ENCODE measurements around the gene KRTAP10-3.

The KRTAP10-3 gene

DNA sequence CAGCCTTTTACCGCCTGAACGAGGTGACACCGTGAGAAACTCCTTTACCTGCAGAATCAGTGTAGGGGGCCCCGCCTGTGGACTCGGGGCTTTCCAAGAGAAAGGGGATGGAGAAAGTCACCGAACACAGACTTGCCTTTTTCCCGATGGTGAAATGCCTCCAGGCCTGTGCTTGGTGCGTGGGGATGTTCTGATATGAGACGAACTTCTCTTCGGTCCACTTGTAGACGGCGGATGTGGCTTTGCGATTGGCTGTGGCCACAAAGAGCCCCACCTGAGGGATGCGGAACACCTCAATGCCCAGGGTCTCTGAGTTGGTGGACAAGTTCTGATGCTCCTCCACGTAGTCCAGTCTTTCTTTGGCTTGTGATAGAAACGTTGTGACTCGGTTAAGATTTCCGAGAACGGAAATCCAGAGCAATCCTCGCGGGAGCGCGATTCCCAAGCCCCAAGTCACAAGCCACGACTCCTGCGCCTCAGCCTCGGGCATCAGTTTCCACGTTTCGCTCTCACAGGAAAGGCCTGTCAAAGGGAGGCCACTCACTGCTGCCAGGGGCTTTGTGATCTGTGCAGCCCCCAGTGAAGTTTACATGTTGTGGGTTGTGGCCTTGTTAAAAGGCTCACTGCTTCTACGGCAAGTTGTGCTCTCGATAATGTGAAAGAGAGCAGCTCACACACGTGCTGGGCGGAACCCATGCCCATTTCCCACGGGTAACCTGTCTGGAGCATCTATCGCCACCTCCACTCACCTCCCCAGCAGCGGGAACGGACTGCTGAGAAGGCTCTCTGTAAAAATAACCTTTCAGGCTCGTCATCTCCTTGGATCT, 31.2 kb downstream of the KRTAP10-3 start:
- no peak for DNase-seq

DNA sequence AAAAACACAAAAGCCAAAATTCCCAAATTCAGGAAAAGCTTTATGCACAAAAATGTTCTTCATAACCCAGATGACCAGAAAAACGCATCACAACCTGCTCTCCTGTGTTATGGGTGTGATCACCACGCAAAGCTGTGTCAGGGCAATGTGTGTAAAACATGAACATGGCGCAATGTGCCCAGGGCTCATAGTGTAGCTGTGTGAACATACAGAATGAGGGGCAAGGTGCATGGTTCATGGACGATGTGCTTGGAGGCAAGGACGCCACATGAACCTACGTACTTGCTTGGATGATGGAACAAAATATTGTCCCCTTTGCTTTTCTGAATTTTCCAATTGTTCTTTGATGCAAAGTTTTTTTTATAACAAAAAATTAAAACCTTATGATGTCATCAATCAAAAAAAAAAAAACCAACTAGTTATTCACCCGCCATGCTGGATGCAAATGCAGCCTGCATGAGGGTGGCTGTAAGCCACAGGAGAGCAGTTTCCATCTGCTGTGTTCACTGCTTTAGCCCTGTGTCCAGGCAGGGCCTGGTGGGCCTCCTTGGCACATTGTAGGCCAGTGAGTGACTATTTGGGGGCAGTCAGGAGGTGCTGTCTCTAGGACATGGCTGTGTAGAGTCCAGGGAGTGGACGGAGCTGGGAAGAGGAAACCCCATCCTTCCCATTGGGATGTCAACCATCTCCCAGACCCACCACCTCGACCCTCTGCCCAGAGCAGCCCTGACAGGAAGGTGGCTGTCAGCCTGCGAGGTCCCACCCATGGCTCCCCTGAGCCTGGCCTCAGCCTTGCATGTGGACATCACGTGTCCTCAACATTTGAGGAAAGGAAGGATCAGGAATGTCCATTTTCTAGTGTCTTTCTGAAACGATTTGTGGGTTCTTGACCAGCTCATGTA, 32.2 kb downstream of the KRTAP10-3 start:
- no peak for DNase-seq

DNA sequence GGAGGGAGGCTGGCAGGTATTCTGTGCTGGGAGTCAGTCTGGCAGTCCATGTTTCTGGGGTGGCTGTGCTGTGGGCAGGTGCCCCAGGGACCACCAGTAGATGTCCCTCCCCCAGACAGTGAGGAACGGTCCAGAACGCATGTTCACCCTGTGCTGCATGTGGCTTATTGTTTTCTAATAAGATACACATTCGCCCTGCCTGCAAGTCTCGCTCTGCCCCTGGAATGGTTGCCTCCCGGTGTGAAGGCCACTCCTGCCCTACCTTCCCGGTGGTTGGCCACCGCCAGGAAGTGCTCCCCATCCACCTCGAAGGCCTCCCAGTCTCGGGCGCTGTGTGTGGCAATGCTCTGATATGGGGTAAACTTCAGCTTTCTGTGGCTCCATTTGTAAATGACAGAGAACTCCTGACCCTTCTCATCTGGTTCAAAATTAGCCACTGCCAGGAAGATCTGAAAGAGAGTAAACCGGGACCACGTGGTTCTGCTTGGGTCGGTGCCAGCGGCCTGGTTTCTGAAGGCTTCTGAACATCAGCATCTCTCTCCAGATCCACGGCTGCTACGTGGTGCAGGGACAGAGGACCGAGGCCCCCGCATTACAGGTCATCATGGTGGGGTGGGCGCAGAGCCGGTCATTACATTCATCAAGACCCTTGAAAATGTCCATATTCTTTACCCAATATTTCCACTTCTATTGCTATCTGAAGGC, 33.1 kb downstream of the KRTAP10-3 start:
- DNase-seq: no peak

DNA sequence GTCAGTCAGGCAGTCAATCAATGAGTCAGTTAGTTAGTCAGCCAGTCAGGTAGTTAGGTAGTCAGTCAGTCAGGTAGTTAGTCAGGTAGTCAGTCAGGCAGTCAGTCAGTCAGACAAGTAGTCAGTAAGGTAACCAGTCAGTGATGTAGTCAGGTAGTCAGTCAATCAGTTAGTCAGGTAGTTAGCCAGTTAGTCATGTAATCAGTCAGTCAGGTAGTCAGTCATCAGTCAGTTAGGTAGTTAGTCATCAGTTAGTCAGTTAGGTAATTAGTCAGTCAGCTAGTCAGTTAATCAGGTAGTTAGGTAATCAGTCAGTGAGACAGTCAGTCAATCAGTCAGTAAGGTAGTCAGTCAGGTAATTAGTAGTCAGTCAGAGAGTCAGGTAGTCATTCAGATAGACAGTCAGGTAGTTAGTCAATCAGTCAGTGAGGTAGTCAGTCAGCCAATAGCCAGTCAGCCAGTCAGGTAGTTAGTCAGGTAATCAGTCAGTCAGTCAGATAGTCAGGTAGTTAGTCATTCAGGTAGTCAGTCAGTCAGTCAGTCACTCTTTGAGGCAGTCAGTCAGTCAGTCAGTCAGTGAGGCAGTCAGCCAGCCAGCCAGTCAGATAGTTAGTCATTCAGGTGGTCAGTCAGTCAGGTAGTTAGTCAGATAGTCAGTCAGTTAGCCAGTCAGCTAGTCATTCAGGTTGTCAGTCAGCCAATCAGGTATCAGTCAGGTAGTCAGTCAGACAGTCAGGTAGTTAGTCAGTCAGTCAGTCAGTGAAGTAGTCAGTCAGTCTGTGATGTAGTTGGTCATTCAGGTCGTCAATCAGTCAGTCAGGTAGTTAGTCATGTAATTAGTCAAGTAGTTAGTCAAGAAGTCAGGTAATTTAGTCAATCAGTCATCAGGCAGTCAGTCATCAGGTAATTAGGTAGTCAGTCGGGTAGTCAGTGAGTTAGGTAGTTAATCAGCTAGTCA, 33.9 kb downstream of the KRTAP10-3 start:
- no peak for DNase-seq

DNA sequence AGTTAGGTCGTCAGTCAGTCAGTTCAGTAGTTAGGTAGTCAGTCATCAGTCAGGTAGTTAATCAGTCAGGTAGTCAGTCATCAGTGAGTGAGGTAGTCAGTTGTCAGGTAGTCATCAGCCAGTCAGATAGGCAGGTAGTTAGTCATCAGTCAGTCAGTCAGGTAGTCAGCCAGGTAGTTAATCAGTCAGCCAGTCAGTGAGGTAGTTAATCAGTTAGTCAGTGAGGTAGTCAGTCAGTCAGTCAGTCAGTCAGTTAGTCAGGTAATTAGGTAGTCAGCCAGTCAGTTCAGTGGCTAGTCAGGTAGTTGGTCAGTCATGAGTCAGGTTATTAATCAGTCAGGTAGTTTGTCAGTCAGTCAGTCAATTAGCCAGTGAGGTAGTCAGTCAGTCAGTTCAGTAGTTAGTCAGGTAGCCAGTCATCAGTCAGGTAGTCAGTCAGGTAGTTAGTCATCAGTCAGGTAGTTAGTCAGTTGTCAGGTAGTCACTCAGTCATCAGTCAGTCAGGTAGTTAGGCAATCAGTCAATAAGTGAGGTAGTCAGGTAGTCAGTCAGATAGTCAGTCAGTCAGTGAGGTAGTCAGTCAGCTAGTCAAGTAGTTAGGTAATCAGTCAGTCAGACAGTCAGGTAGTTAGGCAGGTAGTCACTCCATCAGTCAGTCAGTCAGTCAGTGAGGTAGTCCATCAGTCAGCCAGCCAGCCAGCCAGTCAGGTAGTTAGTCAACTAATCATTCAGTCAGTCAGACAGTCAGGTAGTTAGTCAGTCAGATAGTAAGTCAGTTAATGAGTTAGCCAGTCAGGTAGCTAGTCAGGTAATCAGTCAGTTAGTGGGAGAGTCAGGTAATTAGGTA, 34.8 kb downstream of the KRTAP10-3 start:
- DNase-seq: no peak

DNA sequence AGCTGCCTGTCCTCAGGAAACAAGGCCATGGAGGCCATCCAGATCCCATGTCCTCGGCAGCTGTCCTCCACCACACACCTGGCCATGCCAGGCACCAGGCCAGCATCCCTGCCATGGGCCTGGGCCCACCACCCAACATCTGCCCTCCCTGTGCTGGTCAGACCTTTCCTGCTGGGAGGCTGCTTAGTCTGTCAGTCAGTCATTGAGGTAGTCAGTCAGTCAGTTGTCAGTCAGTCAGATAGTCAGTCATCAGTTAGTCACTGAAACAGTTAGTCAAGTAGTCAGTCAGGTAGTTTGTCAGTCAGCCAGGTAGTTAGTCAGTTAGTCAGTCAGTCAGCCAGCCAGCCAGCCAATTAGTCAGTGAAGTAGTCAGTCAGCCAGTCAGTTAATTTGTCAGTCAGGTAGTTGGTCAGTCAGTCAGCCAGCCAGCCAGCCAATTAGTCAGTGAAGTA, 35.8 kb downstream of the KRTAP10-3 start:
- DNase-seq: no peak

DNA sequence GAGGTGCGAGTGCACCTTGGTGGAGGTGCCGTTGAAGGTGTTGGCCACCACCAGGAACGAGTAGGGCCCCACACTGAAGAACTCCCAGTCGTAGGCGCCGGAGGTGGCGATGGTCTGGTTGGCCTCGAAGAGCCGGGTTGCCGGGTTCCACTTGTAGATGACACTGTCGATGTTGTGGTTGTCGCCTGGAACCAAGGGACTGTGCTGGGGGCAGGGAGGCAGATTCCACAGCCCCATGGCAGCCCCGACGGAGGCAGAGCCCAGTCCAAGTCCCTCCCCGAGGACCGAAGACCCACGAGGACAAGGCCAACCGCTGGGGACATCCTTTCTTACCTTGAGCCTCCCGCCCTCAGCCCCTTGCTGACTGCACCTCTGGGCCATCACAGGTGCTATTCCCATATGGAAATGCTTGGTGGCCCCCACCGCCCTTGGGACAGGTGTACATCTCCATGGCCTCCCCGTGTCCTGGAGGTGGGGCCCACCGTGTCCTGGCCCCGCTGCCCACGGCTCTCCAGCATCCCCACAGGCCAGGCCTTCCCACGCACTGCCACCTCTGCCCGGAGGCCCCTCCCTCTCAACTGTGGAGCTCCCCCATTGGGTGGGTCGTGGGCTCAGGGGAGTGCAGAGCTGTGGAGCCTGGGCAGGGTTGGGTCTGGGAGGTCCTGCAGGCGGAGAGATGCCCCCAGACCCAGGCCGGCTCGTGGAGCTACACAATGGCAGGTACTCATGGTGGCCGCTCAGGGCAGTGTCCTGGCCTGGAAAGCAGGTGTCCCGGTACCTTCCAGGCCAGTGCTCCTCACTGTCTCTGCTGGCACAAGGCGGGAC, 36.5 kb downstream of the KRTAP10-3 start:
- DNase-seq: no peak

DNA sequence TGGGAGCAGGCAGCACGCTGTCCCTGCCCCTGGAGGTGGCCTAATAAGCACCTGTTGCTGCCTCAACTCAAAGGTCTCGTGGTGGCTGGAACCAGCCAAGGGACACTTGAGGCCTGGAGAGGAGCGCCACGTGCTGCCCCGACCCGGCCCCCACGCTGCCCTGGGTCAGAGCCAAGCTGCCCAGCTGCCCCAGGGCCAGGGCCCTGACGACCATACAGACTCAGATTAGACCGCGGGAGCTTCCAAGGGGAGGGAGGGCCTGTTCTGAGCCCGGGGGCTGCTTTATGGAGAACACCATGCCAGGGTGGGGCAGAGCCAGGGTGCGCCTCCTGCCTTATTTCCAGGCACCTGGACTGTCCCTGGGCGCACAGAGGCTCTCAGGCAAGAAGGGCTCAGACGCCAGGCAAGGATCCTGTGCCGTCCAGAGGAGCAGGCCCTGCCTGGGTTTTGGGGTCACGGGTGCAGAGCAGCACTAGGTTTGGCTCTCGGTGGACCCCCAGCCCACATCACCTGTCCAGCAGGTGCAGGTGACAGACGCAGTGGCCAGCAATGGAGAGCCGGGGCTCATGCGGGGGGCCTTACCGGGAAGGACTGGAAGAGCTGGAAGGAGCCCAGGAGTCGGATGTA, 37.2 kb downstream of the KRTAP10-3 start:
- no peak for DNase-seq

DNA sequence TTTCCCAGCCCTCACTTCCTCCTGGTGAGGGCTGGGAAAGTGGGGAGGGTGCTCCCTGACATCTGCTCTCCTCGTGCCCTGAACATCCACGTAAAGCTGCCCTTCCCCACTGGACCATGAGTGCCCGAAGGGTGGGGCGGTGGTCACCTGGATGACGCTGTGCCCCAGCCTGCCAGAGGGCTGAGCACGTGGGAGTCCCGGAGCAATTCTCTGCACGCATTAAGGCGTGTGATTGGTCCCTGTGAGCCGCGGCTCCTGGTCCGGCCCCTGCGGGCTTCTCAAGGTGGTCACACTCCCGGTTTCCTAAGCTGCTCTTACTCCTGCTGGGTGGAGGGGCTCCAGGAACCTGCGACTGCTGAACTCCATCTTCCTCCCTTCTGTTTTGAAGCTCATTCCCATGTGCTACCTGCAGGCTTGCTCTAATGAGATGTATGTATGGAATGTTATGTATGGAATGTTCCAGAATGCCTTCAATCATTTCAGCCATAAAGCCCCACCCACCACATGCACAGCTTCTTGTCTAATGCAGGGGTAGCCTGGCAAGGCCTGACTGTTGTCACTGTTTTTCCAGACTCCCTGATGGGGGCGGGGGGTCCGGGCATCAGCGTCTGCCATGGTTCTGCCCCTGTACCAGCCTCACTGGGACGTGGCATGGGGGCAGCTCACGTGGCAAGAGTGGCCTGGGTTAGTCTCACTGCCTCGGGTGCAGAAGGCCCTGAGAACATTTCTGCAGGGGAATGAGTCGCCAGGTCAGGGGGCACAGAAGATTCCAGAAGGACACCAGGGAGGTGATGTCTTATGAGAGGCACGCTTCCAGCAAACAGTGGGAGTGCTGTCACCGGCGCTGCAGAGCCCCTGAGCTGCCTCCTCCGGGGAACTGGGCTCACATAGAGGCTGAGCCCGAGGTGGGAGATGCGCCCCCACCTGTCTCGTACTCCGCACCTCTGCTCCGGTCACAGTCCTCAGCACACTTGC, 38.0 kb downstream of the KRTAP10-3 start:
- DNase-seq: no peak

DNA sequence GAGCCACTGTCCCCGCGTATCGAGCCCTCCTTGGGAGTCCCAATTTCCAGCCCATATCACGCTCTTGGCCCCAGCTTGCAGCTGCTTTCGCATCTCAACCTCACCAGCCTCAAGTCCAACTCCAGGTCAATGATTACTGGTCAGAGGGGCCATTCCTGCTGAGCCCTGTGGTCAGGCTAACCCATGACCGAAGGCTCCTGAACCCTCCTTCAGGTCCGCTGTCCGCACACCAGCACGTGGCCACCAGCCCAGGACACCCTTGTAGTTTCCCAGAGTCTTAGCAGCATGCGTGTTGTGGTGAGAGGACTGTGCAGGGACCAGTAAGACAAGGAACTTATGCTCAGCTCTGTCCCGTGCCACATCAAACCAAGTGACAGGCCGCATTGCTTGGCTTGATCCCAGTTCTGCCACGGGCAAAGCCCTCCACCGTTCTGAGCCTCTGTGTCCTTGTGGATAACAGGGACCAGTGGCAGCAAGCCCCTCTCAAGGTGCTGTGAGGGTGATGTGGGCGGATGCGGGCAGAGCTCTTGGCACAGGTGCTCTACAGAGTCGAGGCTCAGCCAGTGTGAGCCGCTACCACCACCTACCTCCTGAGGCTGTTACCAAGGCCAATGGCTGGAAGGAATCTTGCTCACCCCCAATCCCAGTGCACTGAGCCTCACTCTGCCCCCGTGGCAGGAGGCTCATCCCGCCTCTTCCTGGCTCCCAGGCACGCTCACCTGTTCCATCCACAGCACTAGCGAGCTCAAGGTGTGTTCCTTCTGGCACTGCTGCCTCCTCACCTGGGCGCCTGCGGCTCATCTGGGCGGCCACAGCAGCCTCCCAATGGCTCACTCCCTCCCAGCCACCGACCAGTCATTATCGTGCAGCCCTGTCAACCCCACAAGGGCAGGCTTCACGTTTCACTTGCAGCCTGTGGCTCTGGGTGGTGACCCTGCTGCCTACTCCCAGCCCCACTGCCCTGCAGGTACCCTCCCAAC, 39.0 kb downstream of the KRTAP10-3 start:
- no peak for DNase-seq

DNA sequence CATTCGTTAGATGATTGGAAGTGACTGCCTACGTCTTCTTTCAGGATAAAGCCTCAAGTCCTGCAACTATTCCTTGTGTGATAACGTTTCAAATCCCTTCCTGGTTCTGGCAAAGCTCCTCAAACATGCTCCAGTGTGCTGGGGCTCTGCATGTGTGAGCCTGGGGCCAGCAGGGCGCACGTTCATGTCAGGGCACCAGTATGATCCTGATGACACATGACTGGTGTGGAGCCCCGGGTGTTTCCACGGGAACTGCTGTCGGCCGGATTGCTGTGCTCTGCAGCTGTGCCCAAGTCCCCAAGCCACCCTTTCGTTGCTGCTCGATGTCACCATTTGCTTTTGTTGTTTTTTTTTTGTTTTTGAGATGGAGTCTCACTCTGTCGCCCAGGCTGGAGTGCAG, 39.9 kb downstream of the KRTAP10-3 start:
- DNase-seq: no peak

DNA sequence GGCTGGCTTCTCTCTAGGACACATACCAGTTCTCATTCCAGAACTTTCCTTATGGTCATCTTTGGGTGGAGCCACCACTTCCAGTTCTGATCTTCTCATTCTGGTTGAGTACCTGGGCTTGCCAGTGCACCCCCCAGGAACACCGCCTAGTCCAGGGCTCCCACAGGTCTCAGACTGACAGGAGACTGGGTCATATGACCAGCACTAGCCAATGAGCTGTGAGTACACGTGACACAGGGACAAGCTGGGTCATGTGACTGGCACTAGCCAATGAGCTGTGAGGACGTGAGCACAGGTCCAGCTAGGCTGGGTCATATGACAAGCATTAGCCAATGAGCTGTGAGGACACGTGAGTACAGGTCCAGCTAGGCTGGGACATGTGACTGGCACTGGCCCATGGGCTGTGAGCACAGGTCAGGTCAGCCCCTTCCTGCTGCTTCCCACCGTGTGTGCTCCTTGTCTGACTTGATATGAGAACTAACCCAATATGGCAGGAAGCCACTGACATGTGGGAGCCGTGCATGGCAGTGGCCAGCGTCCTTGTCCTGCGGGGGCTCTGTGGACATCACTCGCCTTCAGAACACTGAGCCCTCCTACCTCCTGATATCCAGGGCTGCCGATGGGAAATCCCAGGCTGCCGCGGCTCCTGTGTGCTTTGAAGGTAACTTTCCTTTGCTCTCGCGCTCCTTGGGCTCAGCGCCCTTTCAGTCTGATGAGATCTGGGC, 41.3 kb downstream of the KRTAP10-3 start:
- no peak for DNase-seq

DNA sequence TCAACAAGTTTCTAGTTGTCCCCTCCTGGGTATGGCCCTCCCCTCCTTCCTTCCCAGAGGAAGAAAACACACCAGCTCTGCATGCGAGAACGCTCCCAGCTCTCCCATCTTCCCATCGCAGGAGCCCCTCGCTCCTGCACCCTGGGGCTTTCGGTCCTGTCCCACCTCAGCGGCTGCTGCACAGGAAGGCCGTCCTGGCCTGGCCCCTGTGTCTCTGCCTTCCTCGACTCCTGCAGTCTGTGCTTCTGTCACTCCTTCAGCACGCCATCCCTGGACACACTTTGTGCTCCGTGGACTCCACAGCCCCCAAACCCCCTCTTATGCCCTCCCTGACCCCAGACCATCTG, 41.8 kb downstream of the KRTAP10-3 start:
- no peak for DNase-seq

DNA sequence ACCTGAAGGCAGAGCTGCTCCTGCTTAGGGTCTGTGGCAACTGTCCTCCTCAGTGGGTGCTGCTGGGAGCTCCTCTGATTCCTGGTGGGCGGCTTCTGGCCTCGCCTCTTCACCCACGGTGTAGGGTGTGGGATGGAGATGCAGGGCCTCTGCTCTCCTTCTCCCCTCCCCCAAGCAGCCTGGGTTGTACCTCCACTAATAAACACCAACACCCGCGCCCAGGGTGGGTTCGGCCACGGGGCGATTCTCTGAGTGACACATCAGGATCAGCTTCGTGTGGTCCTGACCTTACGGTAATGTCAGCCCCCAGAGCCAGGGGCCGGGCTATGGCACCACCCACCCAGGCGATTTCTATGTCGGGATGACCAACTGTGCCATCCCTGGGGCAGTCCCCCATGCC, 42.3 kb downstream of the KRTAP10-3 start:
- DNase-seq: no peak

DNA sequence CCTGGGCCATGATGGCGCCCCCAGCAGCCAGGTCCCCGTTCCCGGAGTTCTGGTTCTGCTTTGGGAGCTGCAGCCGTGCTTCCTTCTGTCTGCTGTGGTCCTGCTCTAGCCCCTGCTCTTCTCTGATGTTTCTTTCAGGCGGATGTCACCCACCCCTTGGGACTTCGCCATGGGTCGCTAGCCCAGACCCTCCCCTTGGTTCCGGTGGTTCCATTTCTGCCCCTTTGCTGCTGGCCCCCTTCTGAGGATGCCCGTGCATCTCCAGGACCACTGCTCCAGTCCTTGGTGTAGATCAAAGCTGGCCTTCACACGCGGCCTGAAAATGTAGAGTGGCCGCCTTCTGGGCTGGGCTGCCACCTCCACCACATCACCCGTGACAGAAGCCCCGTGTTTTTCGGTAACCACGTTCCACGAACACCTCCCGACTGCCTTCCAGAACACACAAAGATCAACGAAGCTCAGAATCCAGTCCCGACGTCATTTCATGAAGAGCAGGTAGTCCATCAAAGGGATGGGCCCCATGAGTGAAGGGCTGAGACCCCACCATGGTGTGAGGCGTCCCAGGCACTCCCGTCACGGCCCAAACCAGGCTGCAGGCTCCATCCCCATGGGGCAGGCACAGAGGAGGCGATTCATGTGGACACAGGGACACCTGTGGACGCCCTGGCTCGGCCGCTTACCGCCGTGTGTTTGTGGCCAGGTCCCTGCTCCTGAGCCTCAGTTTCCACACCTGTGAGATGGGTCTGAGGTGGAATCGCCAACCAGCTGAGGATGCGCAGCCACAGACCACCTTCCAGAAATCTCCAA, 43.0 kb downstream of the KRTAP10-3 start:
- no peak for DNase-seq

Measured in stimulated activated CD4-positive, alpha-beta T cell treated with anti-CD3 and anti-CD28 coated beads, Interleukin-12 subunit alpha, Interleukin-12 subunit beta, amount 100 ng/mL, for 4 hours (primary cell).